ENCODE data around the gene GPRC5C. TPM values are rescaled to one million over a fixed set of nuclear protein-coding genes. Genes with fewer than 3 reads are reported as not detected.
"Not testable (repeated sequence)": the region's sequence is repeated elsewhere in the genome, so short reads cannot be mapped to it uniquely, and the experiment has no call there.

Gene GPRC5C
- total RNA-seq, 2 donors from 2014 or later, result 57.0 to 73.4 TPM

DNA sequence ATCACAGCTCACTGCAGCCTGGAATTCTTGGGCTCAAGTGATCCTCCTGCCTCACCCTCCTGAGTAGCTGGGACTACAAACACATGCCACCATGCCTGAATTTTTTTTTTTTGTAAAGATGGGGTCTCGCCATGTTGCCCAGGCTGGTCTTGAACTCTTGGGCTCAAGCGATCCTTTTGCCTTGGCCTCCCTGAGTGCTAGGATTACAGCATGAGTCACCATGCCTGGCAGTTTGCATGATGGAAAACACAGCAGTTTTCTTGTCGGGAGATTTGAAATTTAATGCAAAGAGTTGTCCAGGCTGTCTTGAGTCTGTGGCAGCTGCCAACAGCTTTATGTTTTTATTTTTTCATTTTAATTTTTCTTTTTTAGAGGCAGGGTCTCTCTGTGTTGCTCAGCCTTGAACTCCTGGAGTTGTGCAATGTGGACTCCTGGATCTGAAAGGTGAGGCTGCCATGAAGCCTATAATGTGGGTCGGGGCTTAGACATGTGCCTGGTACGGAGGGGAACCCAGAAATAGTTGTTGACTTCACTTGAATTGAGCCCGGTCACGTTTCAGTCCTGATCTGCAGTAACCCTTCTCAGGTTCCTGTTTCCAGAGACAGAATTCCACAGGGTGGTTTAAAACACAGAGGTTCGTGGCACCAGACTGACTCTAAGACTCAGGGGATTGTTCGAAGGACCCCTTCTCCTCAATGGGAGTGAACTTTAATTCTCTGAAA is 53.3 kb downstream of the GPRC5C start:
- Mint-ChIP-seq H3K27ac (no peak overlapping the region), H3K36me3 (ENCODE audit: low read depth) (no peaks in the 10 kb centered on the region), H3K4me3 (no peak overlapping the region), H3K4me1 (peaks cover 6% of the 10 kb centered on the region), H3K9me3 (peaks cover 20% of the 10 kb centered on the region), H3K27me3 (ENCODE audit: insufficient read depth) (peaks cover 35% of the 10 kb centered on the region)
- no peaks in the 10 kb centered on the region for H3K36me3 ChIP-seq (ENCODE audit: control insufficient read depth, insufficient read depth, low read length)
- 81 to 89% methylated on average over 9 of the region's 9 CpGs for WGBS, 2 experiments (ENCODE audit: insufficient coverage in 1 of 2, insufficient read length in 1 of 2)
- no peaks in the 10 kb centered on the region for H3K27me3 ChIP-seq (ENCODE audit: control insufficient read depth, insufficient read depth, low read length, poor library complexity, severe bottlenecking)
- TF ChIP-seq, protein P1, sequence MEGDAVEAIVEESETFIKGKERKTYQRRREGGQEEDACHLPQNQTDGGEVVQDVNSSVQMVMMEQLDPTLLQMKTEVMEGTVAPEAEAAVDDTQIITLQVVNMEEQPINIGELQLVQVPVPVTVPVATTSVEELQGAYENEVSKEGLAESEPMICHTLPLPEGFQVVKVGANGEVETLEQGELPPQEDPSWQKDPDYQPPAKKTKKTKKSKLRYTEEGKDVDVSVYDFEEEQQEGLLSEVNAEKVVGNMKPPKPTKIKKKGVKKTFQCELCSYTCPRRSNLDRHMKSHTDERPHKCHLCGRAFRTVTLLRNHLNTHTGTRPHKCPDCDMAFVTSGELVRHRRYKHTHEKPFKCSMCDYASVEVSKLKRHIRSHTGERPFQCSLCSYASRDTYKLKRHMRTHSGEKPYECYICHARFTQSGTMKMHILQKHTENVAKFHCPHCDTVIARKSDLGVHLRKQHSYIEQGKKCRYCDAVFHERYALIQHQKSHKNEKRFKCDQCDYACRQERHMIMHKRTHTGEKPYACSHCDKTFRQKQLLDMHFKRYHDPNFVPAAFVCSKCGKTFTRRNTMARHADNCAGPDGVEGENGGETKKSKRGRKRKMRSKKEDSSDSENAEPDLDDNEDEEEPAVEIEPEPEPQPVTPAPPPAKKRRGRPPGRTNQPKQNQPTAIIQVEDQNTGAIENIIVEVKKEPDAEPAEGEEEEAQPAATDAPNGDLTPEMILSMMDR (conservative IDR thresholded peaks at IDR 0.05), result no peak
- H3K9ac ChIP-seq (ENCODE audit: extremely low read depth, low read length, poor library complexity, severe bottlenecking), result no peak overlapping the region
- no peaks in the 10 kb centered on the region for H3K4me1 ChIP-seq (ENCODE audit: control insufficient read depth, insufficient read depth, low read length)
- H3K9me3 ChIP-seq (ENCODE audit: control insufficient read depth, low read length), result no peaks in the 10 kb centered on the region
- H3K4me3 ChIP-seq (ENCODE audit: low read length), result no peak overlapping the region
- peak; percentile 32 for DNase-seq
- H3K27ac ChIP-seq (ENCODE audit: low read depth, low read length), result no peak overlapping the region

DNA sequence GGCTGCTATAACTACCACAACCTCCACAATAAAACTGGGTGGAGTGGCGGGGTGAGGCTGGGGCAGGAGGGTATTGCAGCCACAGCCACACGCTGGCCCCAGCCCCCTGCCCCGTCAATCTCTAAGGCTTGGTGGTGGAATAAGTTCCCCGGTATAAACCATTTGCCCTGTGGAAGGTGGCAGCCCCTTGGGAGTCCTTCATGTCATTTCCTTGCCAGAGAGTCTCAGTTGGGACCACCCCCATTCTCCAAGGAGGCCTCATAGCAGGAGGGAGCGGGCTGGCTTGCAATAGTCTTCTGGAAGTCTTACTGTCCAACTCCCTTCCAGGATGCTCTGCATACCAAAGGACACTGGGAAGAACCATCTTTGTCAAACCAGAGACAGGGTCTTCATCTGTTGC is 54.0 kb downstream of the GPRC5C start:
- H3K27me3 ChIP-seq (ENCODE audit: control insufficient read depth, insufficient read depth, low read length, poor library complexity, severe bottlenecking), result no peaks in the 10 kb centered on the region
- H3K9me3 Mint-ChIP-seq, result peaks cover 20% of the 10 kb centered on the region
- no peaks in the 10 kb centered on the region for H3K4me1 ChIP-seq (ENCODE audit: control insufficient read depth, insufficient read depth, low read length)
- WGBS, 2 experiments (ENCODE audit: insufficient coverage in 1 of 2, insufficient read length in 1 of 2), result 93 to 95% methylated on average over 3 to 5 of the region's 5 CpGs
- H3K27ac Mint-ChIP-seq, result no peak overlapping the region
- H3K4me3 ChIP-seq (ENCODE audit: low read length), result no peak overlapping the region
- H3K36me3 ChIP-seq (ENCODE audit: control insufficient read depth, insufficient read depth, low read length), result no peaks in the 10 kb centered on the region
- no peaks in the 10 kb centered on the region for H3K9me3 ChIP-seq (ENCODE audit: control insufficient read depth, low read length)
- H3K4me3 Mint-ChIP-seq, result no peak overlapping the region
- peaks cover 32% of the 10 kb centered on the region for H3K27me3 Mint-ChIP-seq (ENCODE audit: insufficient read depth)
- H3K9ac ChIP-seq (ENCODE audit: extremely low read depth, low read length, poor library complexity, severe bottlenecking), result no peak overlapping the region
- no peaks in the 10 kb centered on the region for H3K36me3 Mint-ChIP-seq (ENCODE audit: low read depth)
- H3K4me1 Mint-ChIP-seq, result peaks cover 6% of the 10 kb centered on the region
- DNase-seq, result peak; percentile 28
- H3K27ac ChIP-seq (ENCODE audit: low read depth, low read length), result no peak overlapping the region
- TF ChIP-seq, protein P1 (conservative IDR thresholded peaks at IDR 0.05), result no peak

DNA sequence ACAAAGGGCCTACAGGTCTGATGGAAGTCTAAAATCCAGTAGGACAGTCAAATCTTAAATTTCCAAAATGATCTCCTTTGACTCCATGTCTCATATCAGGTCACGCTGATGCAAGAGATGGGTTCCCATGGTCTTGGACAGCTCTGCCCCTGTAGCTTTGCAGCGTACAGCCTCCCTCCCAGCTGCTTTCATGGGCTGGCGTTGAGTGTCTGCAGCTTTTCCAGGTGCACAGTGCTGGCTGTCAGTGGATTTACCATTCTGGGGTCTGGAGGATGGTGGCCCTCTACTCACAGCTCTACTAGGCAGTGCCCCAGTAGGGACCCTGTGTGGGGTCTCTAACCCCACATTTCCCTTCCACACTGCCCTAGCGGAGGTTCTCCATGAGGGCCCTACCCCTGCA is 56.4 kb downstream of the GPRC5C start:
- 85 to 87% methylated on average over 2 to 4 of the region's 4 CpGs for WGBS, 2 experiments (ENCODE audit: insufficient coverage in 1 of 2, insufficient read length in 1 of 2)
- not testable (repeated sequence) for H3K4me1 Mint-ChIP-seq; H3K27ac Mint-ChIP-seq; H3K36me3 ChIP-seq (ENCODE audit: control insufficient read depth, insufficient read depth, low read length); H3K9me3 ChIP-seq (ENCODE audit: control insufficient read depth, low read length); H3K9ac ChIP-seq (ENCODE audit: extremely low read depth, low read length, poor library complexity, severe bottlenecking); H3K4me3 ChIP-seq (ENCODE audit: low read length); DNase-seq; H3K27me3 ChIP-seq (ENCODE audit: control insufficient read depth, insufficient read depth, low read length, poor library complexity, severe bottlenecking); H3K36me3 Mint-ChIP-seq (ENCODE audit: low read depth); H3K27ac ChIP-seq (ENCODE audit: low read depth, low read length); H3K4me1 ChIP-seq (ENCODE audit: control insufficient read depth, insufficient read depth, low read length); H3K4me3 Mint-ChIP-seq
- peaks cover 20% of the 10 kb centered on the region for H3K9me3 Mint-ChIP-seq
- peaks cover 22% of the 10 kb centered on the region for H3K27me3 Mint-ChIP-seq (ENCODE audit: insufficient read depth)
